GM19099 (cell line): ENCODE measurements around the gene THOC5.

Source experiments
- POLR2A ChIP-seq: IDR thresholded peaks from 3 replicates; pipeline ENCODE4 v1.6.1; 2011; ENCODE audit warnings: low read depth; ENCODE audit not compliant: insufficient read length; ENCODE audit errors: extremely low read depth

The THOC5 gene

GRCh38 chr22:29464581-29464980, 89.0 kb downstream of the THOC5 start:
- TF ChIP-seq POLR2A = no peak

- no peak for TF ChIP-seq POLR2A
Observed at GRCh38 chr22:29463629-29464028, 89.9 kb downstream of the THOC5 start.

- no peak for TF ChIP-seq POLR2A
Observed at GRCh38 chr22:29461263-29461662, 92.3 kb downstream of the THOC5 start.

GRCh38 chr22:29459773-29460172, 93.8 kb downstream of the THOC5 start:
- no peak for TF ChIP-seq POLR2A

- no peak for TF ChIP-seq POLR2A
Observed at GRCh38 chr22:29458551-29458950, 95.0 kb downstream of the THOC5 start.

- TF ChIP-seq POLR2A = no peak
Observed at GRCh38 chr22:29457730-29458129, 95.8 kb downstream of the THOC5 start.

GRCh38 chr22:29456211-29456671, 97.3 kb downstream of the THOC5 start:
- no peak for TF ChIP-seq POLR2A
